ENCODE measurements around the gene KIF13A. TPM values are rescaled to one million over a fixed set of nuclear protein-coding genes. Genes with fewer than 3 reads are reported as not detected.

Gene KIF13A
- total and polyA plus RNA-seq, 2 donors (not counting 3 experiments of a cell fraction or from before 2014, with no cell fraction given): 24.9 to 65.8 TPM

- H3K79me2 ChIP-seq (ENCODE audit: control insufficient read depth, insufficient read depth, low read length): peaks cover 39% of the 10 kb centered on the region
- no peaks in the 10 kb centered on the region for H3K36me3 ChIP-seq (ENCODE audit: control insufficient read depth in 2 of 2, extremely low read depth in 1 of 2, insufficient read depth in 2 of 2, low read length in 2 of 2)
- intact Hi-C loops (cut with micrococcal nuclease) (no loop called here), dilution Hi-C loops (cut with MboI; ENCODE audit: extremely low pct_ligation_motif_present, low sequenced_read_pairs) (no loop called here)
- DNase-seq (ENCODE audit: low read depth, low spot score) (no peak), FAIRE-seq (no peak)
- no peak for TF ChIP-seq FOS (IDR thresholded peaks at IDR 0.05; ENCODE audit: borderline replicate concordance, insufficient read depth, low read length)
- no peak for TF ChIP-seq GATA2 (IDR thresholded peaks at IDR 0.05; ENCODE audit: insufficient read depth, insufficient read length, low read depth, low read length)
- no peak for TF ChIP-seq MAX (IDR thresholded peaks at IDR 0.05; ENCODE audit: insufficient read depth, insufficient read length)
- no peak for TF ChIP-seq MYC (IDR thresholded peaks at IDR 0.05; ENCODE audit: low read depth, low read length)
- no peak for TF ChIP-seq POLR2AphosphoS5 (IDR thresholded peaks at IDR 0.05; ENCODE audit: insufficient read depth, low read depth, low read length)
- no peak for TF ChIP-seq JUN (IDR thresholded peaks at IDR 0.05; ENCODE audit: borderline replicate concordance, insufficient read depth, insufficient read length, low read depth)
- no peak for TF ChIP-seq POLR2A (IDR thresholded peaks at IDR 0.05; ENCODE audit: low read depth, low read length)
- TF ChIP-seq EZH2 (IDR thresholded peaks at IDR 0.05; ENCODE audit: borderline replicate concordance, low read depth, low read length, severe bottlenecking): no peak
- TF ChIP-seq CTCF (IDR thresholded peaks at IDR 0.05; ENCODE audit: extremely low read depth in 1 of 2, insufficient read depth in 1 of 2, low read depth in 1 of 2, low read length in 2 of 2): no peak
- no peak overlapping the region for H3K4me2 ChIP-seq (ENCODE audit: insufficient read depth, low read length)
- peaks cover 12% of the 10 kb centered on the region for H3K4me1 ChIP-seq (ENCODE audit: control insufficient read depth, extremely low read depth, insufficient read depth, low read length)
- no TSS peak for BruUV-seq (replicated peaks)
- H3K9me1 ChIP-seq (replicated peaks; ENCODE audit: control insufficient read depth, extremely low read depth, insufficient read depth, low read length): no peaks in the 10 kb centered on the region
- H2AFZ ChIP-seq (ENCODE audit: low read depth, low read length): no peak overlapping the region
- ChIA-PET CTCF (interaction anchor here (1.1 kb wide), 1 partner anchor 9 kb away, joined by 3 read pairs; no protein-coding TSS in a partner anchor), POLR2A (no interaction called here)
- H3K27ac ChIP-seq (ENCODE audit: insufficient read depth, low read depth, low read length): no peak overlapping the region
- no peaks in the 10 kb centered on the region for H4K20me1 ChIP-seq (replicated peaks; ENCODE audit: control insufficient read depth, extremely low read depth, insufficient read depth, low read length)
- H3K4me3 ChIP-seq (replicated peaks in 1 of 3; ENCODE audit: insufficient read depth in 1 of 3, low read depth in 1 of 3, low read length in 3 of 3): no peak overlapping the region
- no peak overlapping the region for H3K9ac ChIP-seq (replicated peaks; ENCODE audit: extremely low read depth, insufficient read depth, low read length)
- H3K9me3 ChIP-seq (replicated peaks; ENCODE audit: control insufficient read depth, insufficient read depth, low read length): no peaks in the 10 kb centered on the region
- no peaks in the 10 kb centered on the region for H3K27me3 ChIP-seq (ENCODE audit: control insufficient read depth in 2 of 2, insufficient read depth in 2 of 2, low read length in 2 of 2)
Observed at GRCh38 chr6:17962436-17963031, 24.9 kb downstream of the KIF13A start.

All from endothelial cell of umbilical vein (primary cell).